ENCODE results near the gene LYRM4.

The LYRM4 gene

DNA sequence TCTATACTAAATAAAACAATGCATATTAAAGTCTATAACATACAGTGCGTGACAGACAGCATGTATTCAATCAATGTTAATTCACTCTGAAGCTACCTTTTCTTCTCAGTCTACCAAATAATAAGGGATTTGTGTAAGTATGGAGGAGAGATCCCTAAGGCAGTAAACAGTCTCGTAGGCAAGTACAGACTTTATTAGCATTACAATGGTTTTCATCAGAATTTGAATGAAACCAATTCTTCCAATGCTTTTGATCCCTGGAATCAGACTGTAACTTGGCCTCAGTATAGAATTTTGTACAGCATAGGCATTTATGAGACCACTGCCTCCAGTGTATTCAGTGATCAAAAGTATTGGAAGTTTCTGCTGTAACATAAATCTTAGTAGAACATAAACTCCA is 19.5 kb downstream of the LYRM4 start:
- no peak for DNase-seq

- no peak for DNase-seq
Observed at GRCh38 chr6:5238336-5238735, 22.4 kb downstream of the LYRM4 start.

DNA sequence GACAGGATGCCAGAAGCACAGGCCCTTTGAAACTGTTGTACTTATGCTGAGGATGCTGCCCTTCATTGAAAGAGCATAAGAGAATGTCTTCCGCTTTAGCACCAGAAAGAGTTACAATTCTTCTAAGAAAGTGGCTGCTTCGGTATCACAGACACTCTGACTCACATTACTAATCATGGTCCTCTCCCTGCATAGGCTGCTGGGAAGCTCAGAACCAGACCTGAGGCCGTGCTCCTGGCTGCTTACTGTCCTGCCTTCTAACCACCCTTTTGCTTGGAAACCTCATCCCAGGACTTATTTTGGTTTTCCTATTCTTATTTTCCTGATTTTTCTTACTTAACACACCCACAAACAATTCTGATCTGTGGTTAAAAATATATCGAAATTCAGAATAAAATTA is 22.9 kb downstream of the LYRM4 start:
- no peak for DNase-seq

GRCh38 chr6:5235830-5236229 is 24.9 kb downstream of the LYRM4 start:
- DNase-seq, result no peak

DNA sequence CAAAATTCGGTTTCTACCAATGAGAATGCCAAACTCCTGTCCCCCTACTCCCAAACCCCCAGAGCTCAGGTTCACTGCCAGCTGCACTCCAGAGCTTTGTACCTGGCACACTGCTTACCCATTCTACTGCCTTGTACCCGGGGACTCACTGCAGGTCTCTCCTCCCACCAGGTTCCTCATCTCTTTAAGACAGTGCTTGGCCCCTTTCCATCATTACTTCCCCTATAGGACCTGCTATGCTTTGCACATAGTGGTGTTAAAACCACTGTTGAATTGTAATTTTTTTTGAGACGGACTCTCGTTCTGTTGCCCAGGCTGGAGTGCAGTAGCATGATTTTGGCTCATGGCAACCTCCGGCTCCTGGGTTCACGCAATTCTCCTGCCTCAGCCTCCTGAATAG is 25.9 kb downstream of the LYRM4 start:
- DNase-seq, result no peak

- no peak for DNase-seq
Observed at GRCh38 chr6:5231289-5231688, 29.5 kb downstream of the LYRM4 start.

GRCh38 chr6:5230081-5230480 is 30.7 kb downstream of the LYRM4 start:
- DNase-seq, result no peak

DNA sequence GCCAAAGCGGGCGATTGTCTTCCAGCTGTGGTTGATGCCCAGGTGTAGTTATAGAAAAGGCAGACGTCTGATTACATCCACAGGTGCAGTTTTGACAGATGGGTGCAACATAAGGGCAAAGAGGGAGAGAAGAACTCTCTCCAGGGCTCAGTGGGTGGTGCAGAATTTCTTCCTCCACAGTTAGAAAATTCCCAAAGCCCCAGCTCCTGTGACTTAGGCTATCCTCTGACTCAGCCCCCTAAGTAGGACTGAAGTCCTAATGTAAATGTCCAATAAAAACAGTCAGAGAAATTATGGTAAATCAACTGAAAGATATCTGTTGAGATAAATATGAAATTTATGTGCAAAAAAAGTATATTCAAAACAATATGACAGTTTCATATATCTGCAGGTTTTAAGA is 31.4 kb downstream of the LYRM4 start:
- DNase-seq, result no peak

GRCh38 chr6:5223309-5223708 is 37.4 kb downstream of the LYRM4 start:
- no peak for DNase-seq

DNA sequence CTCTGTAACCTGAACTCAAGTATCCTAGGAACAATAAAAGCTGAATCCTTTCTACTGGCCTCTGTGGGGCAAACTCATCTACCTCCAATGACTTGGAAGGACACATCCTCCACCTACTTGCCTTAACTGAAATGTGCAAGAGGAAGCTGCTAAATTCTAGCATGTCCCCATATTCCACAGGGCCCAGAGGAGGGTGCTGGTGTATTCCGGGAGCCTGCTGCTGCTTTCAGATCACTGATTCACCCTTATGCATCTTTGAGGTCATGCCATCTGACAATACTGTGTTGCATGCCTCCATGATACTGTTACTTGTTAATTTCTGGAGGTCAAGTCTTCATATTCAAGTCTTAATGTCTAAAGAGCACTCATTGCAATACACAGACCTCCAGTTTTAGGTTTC is 40.3 kb downstream of the LYRM4 start:
- DNase-seq, result no peak

GRCh38 chr6:5219011-5219691 is 41.6 kb downstream of the LYRM4 start:
- DNase-seq, result no peak

DNA sequence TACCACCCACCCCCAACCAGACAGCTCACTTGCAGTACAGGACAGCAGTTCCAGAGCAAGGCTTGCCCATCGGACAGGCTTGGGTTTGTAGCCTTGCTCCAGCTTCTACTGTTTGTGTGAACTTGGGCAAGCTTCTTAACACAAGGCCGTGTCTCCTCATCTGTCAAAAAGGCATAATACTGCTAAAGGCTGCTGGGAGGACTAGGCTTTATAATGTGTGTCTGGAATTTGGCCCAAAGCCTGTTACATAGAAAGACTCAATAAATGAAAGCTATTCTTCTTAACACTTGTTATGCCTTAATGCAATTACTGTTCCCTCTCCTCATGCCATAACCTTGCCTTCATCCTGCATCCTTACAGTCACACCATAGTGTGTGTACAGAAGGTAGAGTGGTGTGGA is 43.4 kb downstream of the LYRM4 start:
- no peak for DNase-seq

DNA sequence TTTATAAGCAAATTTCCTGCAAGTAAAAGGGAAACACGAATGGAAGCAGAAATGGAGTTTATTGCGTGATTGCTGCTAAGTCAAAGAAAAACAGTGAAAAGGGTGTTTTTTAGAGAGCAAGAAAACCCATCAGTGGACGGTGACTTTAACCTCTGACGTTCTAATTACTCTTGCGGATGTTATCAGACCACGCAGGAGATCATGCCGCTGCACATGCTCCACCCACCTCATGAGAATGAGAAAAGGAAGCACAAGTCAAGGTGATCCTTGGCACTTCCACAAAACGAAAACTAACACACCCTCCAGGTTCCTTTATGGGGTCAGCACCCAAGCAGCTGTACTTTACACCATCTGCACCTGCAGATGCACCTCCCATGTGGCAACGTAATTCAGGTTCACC is 45.0 kb downstream of the LYRM4 start:
- DNase-seq, result no peak

DNA sequence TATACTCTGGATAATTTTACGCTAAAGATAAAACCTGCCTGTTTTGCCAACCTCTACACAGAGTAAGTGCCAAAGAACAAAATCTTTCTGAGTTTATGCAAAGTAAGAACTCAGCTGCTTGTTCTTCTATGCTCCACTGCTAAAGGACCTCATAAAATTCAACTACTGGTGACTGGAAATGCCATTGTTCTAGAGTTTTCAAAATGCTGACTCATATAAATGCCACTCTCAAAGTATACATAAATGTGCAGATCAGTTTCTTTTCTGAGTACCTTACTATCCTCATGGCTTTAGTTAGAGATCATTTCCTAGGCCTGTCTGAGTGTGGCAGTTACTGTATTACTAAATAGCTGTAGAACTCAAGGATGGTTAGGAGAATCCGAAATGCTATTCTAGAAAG is 45.6 kb downstream of the LYRM4 start:
- DNase-seq, result no peak

DNA sequence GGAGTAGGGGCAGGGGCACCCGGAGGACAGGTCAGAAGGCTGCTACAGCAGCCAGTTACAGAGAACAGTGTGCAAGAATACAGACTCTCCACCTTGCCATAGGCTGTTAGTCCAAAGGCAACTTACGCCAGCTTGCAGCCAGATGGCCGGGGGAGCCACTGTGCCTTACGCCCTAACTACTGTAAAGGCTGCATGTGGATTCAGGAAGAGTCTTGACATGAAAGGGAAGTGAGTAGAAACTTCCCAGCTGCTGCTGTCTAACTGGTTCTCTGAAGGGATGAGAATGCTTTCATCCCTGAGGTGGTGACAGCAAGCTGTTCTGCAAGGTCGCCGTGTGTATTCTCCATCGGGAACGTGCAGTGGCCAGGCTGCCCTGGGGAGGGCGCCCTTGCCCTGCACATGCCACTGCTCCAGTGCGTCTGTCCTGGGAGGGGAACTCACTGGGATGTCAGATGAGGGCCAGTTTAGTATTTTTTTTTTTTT is 46.1 kb downstream of the LYRM4 start:
- no peak for DNase-seq

- no peak for DNase-seq
Observed at GRCh38 chr6:5213836-5214235, 46.9 kb downstream of the LYRM4 start.

- DNase-seq, result no peak
Observed at GRCh38 chr6:5211492-5211891, 49.3 kb downstream of the LYRM4 start.

DNA sequence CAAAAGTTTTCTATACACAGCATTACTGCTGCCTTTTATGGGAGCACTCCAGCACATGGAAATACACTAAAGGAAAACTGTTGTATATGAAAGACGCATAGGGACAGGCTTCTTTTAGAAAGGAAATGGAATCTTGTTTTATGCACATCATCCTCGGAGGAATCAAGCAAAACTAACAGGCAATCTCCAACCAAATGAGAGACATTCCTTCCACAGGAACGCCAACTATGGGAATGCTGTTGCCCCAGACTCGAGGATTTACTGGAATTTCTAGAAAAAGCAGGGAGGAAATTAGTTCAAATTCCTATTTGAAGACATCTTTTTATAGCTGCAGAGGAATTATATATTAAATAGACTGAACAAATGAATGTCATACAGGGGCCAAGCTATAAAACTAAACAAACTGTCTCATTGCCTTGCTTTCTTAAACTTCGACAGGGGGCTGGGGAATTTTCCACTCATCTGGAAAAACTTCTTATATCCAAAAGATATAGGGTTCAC is 52.2 kb downstream of the LYRM4 start:
- no peak for DNase-seq

GRCh38 chr6:5208057-5208456 is 52.7 kb downstream of the LYRM4 start:
- no peak for DNase-seq

DNA sequence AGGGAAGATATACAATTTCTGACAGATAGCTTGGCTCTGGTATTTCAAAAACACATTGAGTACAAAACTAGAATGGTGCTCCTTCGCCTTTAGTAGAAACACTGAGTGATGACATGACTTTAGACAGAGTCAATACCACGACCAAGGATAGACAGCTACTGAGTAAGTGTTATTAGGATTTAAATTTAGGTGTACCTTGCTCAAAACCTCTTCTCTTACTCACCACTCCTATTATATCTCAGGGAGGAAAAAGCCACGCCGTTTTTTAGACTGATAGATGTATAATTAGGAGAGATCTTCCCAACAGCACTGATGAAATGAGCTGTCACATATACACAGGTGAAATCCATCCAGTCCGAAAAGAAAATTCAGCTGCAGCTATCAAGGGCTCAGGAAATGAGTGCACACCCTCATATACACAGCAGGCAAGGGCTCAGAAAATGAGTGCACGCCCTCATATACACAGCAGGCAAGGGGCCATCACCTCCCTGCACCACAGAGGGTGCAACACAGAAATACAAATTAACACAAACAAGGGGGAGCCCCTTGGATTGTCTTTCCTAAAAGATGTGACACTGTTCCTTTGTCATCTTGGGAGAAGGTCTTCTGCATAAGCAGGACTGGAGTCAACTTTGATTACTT is 53.7 kb downstream of the LYRM4 start:
- DNase-seq, result no peak

DNA sequence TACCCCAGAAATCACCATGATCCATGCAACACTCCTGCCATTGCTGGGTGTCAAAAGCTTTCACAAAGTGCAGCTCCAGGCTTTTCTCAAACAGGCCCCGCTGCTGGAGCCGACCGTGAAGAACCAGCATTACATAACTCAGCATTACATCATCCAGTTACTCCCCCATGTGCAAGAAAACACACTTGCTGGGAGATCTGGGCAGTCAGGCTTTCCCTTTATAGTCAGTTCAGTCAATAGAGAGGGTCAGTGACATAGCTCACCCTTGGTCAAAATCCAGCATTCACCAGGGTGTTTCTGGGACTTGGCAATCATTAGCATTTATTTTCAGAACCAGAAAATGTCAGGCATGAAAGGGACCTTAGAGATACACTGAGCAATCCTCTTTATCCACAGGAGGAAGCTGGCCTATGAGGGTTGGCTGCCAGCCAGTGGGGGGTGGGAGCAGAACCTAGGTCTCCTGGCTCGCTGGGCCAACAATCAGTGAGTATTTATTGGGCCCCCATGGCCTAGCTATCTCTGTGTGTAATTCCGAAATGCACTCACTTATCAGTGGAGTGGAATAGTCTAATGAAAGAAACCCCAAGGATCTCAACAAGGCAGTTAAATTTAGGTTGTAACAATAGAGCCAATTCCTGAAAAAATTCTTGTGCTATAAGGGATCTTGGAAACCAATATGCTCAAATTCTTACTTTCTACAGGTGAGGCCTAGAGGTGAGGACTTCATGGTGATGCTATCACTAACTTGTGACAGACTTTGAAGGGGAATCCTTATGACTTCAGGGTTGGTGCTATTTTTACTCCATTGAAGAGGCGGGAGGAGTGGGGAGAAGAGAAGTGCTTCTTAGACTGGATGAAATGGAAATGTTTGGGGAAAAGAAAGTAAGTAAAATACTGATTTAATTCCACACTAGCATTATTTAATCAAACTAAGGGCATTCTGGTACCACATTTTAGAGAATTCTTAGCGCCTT is 54.6 kb downstream of the LYRM4 start:
- DNase-seq, result no peak

DNA sequence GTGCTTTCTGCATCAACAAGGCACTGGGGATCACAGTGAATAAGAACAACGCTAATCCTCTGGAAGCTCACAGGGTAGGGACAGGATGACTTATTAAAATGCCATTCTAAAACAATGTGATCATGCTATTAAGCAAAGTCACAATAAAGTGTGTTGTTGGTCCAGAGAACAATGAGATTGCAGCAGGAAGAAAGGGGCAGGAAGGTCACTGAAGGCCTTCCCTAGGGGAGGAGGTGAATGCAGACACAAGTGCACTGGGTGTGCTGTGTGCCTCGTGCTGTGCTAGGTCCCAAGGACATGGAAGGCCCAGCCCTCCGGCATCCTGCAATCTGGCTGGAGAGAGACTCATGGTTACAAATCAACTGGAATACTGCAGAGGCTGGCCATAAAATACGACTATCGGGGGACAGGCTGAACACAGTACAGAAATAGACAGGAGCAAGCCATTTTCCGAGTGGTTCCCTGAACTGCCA is 55.7 kb downstream of the LYRM4 start:
- no peak for DNase-seq

GRCh38 chr6:5204376-5204775 is 56.4 kb downstream of the LYRM4 start:
- DNase-seq, result no peak

Data from activated naive CD4-positive, alpha-beta T cell (primary cell).